Activated B cell treated with CpG ODN at 0.5 μM for 24 hours (primary cell): Measurements from ENCODE around the gene HERC6. TPM values are rescaled to one million over a fixed set of nuclear protein-coding genes. Genes with fewer than 3 reads are reported as not detected.

ENCODE experiments used
- ATAC-seq: fragments of 200-7000 bp; cut with Tn5 transposase; one replicate; pipeline ENCODE4 v1.10.0; 2021; ENCODE audit warnings: low read depth, mild to moderate bottlenecking, moderate library complexity
- CTCF ChIA-PET: fragments of 350-600 bp; sonication (Branson Sonifier 250); formaldehyde crosslinking; loops from one replicate; lab custom pipeline; 2021; ENCODE audit warnings: antibody characterized with exemption; lab: Charles Lee
- POLR2A ChIA-PET: fragments of 350-600 bp; sonication (Branson Sonifier 250); formaldehyde crosslinking; loops from one replicate; lab custom pipeline; 2021; ENCODE audit warnings: antibody characterized with exemption; lab: Charles Lee
- DNase-seq: peaks from one replicate; pipeline ENCODE4 v3.0.0; 2022
- H3K27ac Mint-ChIP-seq: one replicate; pipeline ENCODE4 v1.8.0; 2020; ENCODE audit warnings: mixed read lengths
- H3K27me3 Mint-ChIP-seq: one replicate; pipeline ENCODE4 v1.8.0; 2021; ENCODE audit warnings: mixed read lengths
- H3K36me3 Mint-ChIP-seq: one replicate; pipeline ENCODE4 v1.8.0; 2021; ENCODE audit warnings: low read depth, mixed read lengths
- H3K4me1 Mint-ChIP-seq: one replicate; pipeline ENCODE4 v1.8.0; 2021; ENCODE audit warnings: mixed read lengths
- H3K4me3 Mint-ChIP-seq: one replicate; pipeline ENCODE4 v1.8.0; 2020; ENCODE audit warnings: mild to moderate bottlenecking, mixed read lengths
- H3K9me3 Mint-ChIP-seq: one replicate; pipeline ENCODE4 v1.8.0; 2020; ENCODE audit warnings: mixed read lengths
- intact Hi-C: fragments of 100-400 bp; cut with micrococcal nuclease; formaldehyde crosslinking; loops from one replicate; pipeline ENCODE4 v1.15.1; 2024
- total RNA-seq: library from RNA; stranded (reverse); gene quantifications from 2 replicates; pipeline ENCODE4 v1.2.3, GENCODE V29; 2022
- TF ChIP-seq, protein P1 (sequence below): fragments of 200-600 bp; IDR thresholded peaks from one replicate; pipeline ENCODE4 v1.8.0; 2022; ENCODE audit warnings: antibody characterized with exemption, mild to moderate bottlenecking

The HERC6 gene
- total RNA-seq, 1 donor from 2014 or later, result 11.4 TPM

- TF ChIP-seq, protein P1, sequence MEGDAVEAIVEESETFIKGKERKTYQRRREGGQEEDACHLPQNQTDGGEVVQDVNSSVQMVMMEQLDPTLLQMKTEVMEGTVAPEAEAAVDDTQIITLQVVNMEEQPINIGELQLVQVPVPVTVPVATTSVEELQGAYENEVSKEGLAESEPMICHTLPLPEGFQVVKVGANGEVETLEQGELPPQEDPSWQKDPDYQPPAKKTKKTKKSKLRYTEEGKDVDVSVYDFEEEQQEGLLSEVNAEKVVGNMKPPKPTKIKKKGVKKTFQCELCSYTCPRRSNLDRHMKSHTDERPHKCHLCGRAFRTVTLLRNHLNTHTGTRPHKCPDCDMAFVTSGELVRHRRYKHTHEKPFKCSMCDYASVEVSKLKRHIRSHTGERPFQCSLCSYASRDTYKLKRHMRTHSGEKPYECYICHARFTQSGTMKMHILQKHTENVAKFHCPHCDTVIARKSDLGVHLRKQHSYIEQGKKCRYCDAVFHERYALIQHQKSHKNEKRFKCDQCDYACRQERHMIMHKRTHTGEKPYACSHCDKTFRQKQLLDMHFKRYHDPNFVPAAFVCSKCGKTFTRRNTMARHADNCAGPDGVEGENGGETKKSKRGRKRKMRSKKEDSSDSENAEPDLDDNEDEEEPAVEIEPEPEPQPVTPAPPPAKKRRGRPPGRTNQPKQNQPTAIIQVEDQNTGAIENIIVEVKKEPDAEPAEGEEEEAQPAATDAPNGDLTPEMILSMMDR, result no peak
- H3K27ac Mint-ChIP-seq, result no peak overlapping the region
- ATAC-seq, result no peak
- ChIA-PET CTCF (no interaction called here), POLR2A (no interaction called here)
- H3K27me3 Mint-ChIP-seq, result no peaks in the 10 kb centered on the region
- H3K9me3 Mint-ChIP-seq, result no peaks in the 10 kb centered on the region
- H3K36me3 Mint-ChIP-seq, result peaks cover 17% of the 10 kb centered on the region
- DNase-seq, result no peak
- H3K4me1 Mint-ChIP-seq, result no peaks in the 10 kb centered on the region
- no peak overlapping the region for H3K4me3 Mint-ChIP-seq
- intact Hi-C loops, result no loop called here
Observed at GRCh38 chr4:88481537-88481936, 102.9 kb downstream of the HERC6 start.

GRCh38 chr4:88489100-88489761, 110.6 kb downstream of the HERC6 start:
- Mint-ChIP-seq H3K27me3 (no peaks in the 10 kb centered on the region), H3K9me3 (no peaks in the 10 kb centered on the region), H3K4me3 (no peak overlapping the region), H3K36me3 (peaks cover 26% of the 10 kb centered on the region), H3K4me1 (no peaks in the 10 kb centered on the region), H3K27ac (no peak overlapping the region)
- ChIA-PET POLR2A (no interaction called here), CTCF (no interaction called here)
- TF ChIP-seq, protein P1, result no peak
- ATAC-seq (no peak), DNase-seq (no peak)
- intact Hi-C loops, result no loop called here

Other genes starting within 250 kb of the HERC6 start
- gene ABCG2, start 220.2 kb upstream of the HERC6 start, total RNA-seq, result 0.13 and 0.20 TPM in 2 replicates
- gene PPM1K, start 94.3 kb upstream of the HERC6 start, total RNA-seq, result 72.1 and 76.6 TPM in 2 replicates
- gene HERC5, start 78.3 kb downstream of the HERC6 start, total RNA-seq, result 4.2 and 4.8 TPM in 2 replicates
- 42.2 and 48.3 TPM in 2 replicates for gene PYURF, start 144.9 kb downstream of the HERC6 start, total RNA-seq
- 23.8 and 27.5 TPM in 2 replicates for gene HERC3, start 213.6 kb downstream of the HERC6 start, total RNA-seq